Measurements from ENCODE around the gene PRKAG3.
"Not testable (repeated sequence)": the region's sequence is repeated elsewhere in the genome, so short reads cannot be mapped to it uniquely, and the experiment has no call there.

PRKAG3 gene

GRCh38 chr2:218861645-218862318 is 30.2 kb upstream of the PRKAG3 start:
- no peak for DNase-seq

GRCh38 chr2:218860950-218861381 is 29.4 kb upstream of the PRKAG3 start:
- DNase-seq, result peak; percentile 96

DNA sequence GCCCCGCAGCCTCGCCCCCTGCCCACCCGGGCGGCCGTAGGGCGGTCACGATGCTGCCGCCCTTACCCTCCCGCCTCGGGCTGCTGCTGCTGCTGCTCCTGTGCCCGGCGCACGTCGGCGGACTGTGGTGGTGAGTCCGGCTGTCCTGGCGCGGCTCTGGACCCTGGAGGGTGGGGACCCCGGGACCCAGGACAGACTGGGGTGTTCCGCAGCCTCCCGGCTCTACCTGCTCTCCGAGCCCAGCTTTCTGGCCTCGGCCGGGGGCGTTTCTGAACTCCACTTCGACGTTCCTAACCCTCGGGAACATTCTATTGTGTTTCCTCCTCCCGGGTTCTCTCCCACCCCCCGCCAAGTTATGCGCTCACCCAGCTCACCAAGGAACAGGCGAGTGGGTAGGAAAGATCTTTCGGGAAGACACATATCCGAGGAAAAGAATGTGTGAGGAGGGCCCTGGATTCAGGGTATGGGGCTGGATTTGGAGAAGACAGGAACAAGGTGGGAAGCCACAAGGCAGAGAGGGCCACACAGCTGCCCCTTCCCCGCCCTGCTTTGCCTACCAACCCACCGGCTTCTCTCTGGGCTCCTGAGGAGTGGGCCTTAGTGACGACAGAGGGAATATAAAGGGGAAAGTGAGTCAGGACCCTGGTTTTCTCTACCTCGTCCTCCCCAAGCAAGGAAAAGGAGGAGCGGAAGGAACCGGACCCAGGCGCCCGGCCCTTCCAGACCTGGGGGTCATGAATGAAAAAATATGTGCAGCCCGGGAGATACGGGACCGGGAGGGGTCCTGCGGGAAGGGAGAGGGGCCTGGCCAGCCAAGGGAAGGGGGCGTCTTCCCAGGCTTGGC is 28.6 kb upstream of the PRKAG3 start:
- no peak for DNase-seq

GRCh38 chr2:218859556-218859987 is 28.0 kb upstream of the PRKAG3 start, which contains the start of gene WNT6:
Gene WNT6 (plus strand): TSS chr2:218859805. CDS start chr2:218860038, 233 bp downstream.
- peak; percentile 5 for DNase-seq

DNA sequence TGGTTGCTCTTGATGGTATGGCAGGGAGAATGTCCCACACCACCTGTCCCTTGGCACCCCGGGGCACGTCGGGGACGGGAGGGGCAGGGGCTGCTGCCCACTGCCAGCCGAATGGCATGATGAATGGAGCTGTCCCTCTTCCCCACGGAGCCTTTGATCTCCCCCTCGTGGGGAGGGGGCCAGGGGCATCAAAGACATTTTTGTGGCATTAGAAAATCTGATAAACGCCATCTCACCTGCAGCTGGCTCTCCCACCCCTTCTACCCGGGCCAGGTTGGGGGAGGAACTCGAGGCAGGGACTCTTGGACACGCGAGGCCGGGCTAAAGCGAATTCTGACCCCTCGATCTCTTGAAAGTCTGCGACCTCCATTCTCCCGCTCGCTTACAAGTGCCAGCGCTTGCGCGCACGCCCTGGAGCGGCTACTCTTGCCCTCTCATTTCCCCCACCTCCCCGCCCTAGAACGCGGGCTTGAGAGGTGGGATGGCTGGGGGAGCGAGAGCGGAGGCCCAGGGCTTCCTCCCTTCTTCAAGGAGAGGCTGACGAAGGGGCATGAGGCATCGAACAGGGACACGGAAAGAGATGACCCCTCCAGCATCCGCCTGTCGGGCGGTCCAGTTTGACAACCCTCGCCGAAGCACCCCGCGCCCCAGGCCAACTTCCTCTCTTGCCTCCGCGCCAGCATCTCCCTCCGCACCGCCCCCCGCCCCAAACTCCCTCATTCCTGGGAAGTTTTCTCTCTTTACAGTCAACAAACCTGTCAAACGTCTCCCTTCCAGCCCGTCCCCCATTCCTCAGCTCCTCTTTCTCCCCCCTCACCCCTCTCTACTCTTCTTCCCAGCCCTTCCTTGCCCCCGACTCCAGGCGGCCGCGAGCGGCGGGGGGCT is 27.3 kb upstream of the PRKAG3 start:
- no peak for DNase-seq

GRCh38 chr2:218858138-218858445 is 26.5 kb upstream of the PRKAG3 start:
- no peak for DNase-seq

DNA sequence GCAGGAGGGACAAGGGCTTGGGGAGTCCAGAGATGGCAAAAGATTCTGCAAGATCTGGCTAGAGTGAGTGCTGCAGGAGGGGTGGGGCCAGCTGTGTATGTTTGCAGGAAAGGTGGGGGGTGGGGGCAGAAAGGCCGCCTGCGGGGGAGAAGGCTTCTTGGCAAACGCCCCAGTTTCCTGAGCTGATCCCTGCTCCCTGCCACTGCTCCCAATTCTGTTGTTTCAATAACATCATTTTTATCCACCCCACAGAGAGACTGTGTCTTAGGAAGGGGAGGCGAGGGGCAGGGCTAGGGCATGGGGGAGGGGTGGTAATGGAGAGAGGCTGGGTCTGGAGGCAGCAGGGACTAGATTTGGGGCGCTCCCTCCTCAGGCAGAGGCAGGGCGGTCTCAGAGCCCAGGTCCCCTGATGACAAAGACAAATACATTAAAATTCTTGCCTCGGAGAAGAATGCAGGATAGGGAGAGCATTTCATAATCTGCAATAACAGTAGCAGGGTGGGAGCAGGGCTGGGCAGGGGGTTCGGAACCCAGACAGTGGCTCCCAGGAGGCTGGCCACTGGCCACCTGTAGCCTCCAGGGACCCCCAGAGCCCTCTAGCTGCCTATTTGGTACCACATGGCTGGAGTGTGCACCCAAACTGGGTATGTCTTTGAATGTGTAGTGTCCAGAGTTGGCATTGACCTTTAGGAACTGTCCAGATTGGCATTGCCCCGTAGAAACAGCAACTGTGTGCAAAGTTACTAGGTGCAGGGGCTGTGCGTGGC is 26.0 kb upstream of the PRKAG3 start:
- peak; percentile 18 for DNase-seq

- DNase-seq, result no peak
These were observed 25.3 kb upstream of the PRKAG3 start for GRCh38 chr2:218856896-218857243.

- DNase-seq, result no peak
These were observed 24.7 kb upstream of the PRKAG3 start for GRCh38 chr2:218856167-218856895.

DNA sequence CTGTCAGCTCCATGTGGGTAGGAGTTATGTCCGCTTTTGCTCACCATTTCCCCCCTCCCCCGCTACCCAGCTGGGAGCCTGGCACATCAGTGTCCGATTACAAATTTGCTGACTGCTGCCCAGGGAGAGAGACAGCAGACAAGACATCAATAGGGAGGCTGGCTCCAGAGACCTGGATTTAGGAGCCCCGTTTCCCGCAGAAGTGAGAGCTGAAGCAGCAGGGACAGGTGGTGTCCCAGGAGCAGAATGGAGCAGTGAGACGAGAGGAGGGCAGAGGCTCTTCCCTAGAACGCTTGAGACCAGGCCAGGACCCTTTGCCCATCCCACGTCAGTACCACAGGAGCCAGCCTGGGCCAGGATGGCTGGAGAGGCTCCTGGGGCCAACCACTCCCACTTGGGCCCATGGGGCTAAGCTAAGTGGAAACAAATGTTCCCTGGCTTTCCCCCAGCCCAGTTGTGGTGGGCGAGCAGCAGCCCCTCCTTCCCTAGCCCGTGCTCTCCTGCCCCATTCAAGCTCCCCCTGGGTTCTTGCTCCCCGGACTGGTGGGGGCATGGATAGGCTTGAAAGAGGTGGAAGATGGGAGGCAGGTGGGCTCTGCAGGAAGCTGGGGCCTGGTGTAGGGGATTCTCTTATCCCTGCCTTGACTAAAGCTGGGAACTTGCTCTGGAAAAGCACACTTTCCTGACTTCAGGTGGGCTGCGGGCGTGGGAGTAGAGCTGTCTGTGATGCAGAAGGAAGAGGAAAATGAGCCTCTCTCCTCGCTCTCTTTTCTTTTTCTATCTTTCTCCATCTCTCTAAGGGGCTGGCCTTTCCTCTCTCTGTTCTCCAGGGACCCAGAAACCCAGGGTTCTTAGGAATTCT is 23.9 kb upstream of the PRKAG3 start:
- peak; percentile 20 for DNase-seq

- DNase-seq, result no peak
These were observed 23.3 kb upstream of the PRKAG3 start for GRCh38 chr2:218854860-218855259.

DNA sequence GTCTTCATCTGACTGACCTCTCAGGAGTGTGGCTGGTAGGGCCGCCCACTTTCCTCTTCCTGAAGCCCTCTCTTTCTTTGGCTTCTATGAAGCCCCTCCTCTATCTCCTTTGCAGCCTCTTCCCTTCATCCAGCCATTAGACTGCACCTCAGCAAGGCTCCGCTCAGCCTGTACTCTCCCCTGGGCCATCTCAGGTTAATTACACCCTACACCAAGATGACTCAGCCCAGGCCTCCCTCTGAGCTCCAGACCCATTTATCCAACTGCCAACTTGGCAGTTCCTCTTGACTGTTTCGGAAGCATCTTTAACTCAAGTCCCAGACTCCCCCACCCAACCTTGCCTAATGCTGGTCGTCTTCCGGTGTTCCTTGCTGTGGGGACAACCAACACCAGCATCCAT is 22.2 kb upstream of the PRKAG3 start:
- DNase-seq, result peak; percentile 10

DNA sequence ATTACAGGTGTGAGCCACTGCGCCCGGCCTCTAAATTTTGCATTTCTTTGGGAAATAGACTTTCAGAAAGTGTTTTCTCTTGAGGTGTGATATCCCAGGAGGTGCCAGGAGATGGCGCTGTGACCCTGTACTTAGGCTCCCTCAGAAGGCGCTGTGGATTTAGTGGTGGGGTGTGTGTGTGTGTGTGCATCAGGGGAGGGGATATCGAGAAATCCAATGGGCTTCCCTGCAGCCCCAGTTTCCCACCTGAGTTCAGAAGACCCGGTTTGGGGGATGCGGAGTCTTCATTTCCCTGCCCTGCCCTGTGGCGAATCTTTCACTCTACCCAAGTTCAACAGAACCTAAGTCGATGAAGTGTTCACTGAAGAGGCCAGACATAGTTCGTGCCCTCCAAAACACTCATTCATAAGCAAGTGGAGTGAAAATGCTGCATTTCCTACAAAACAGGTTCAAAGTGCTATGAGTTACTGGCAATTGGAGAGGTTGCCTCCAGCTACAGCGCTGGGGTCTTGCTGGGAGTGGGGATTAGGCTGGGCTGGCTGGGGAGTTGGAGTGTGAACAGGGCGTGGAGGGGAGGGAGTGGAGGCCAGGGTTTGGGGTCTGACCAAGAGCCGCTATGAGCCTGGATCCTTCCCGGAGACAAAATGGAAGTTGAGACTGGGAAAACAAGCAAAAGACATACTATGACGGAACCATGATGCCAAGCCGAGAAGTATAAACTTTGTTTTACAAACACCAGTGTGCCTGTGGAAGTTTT is 21.5 kb upstream of the PRKAG3 start:
- DNase-seq, result peak; percentile 48

GRCh38 chr2:218851286-218851685 is 19.7 kb upstream of the PRKAG3 start:
- DNase-seq, result no peak

GRCh38 chr2:218850796-218851195 is 19.2 kb upstream of the PRKAG3 start:
- no peak for DNase-seq

DNA sequence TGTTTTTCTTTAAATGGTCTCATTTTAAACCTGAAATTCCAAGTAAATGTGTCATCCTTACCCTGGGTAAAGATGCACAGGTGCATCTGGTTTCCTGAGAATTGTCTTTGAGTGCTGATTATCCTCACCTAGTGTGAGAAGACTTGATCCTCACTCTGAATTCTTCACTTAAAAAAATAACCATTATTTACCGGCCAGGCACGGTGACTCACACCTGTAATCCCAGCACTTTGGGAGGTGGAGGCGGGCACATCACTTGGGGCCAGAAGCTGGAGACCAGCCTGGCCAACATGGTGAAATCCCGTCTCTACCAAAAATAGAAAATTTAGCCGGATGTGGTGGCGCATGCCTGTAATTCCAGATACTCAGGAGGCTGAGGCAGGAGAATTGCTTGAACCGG is 18.1 kb upstream of the PRKAG3 start:
- DNase-seq, result no peak

DNA sequence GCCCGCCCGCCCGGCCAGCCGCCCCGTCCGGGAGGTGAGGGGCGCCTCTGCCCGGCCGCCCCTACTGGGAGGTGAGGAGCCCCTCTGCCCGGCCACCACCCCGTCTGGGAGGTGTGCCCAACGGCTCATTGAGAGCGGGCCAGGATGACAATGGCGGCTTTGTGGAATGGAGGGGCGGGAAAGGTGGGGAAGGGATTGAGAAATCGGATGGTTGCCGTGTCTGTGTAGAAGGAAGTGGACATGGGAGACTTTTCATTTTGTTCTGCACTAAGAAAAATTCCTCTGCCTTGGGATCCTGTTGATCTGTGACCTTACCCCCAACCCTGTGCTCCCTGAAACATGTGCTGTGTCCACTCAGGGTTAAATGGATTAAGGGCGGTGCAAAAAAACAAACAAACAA is 15.4 kb upstream of the PRKAG3 start:
- not testable (repeated sequence) for DNase-seq

DNA sequence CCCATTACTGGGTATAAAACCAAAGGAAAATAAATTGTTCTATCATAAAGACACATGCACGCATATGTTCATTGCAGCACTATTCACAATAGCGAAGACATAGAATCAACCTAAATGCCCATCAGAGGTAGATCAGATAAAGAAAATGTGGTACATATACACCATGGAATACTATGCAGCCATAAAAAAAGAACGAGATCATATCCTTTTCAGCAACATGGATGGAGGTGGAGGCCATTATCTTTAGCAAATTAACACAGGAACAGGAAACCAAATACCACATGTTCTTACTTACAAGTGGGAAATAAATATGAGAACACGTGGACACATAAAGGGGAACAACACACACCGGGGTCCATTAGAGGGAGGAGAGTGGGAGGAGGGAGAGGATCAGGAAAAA is 12.7 kb upstream of the PRKAG3 start:
- not testable (repeated sequence) for DNase-seq

DNA sequence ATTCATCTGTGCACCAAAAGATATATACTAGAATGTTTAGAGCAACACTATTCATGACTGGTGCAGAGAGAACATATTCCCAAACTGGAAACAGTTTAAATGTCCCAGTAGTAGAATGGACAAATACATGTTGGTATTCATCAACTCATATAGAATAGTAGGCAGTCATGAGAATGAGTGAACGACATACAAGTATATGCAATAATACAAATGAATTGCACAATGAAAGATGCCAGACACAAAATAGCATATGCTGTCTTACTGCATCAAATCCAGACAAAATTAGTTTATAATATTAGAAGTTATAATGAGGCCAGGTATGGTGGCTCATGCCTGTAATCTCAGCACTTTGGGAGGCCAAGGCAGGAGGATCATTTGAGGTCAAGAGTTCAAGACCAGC is 8.3 kb upstream of the PRKAG3 start:
- no peak for DNase-seq

- DNase-seq, result no peak
These were observed 7.8 kb upstream of the PRKAG3 start for GRCh38 chr2:218839430-218839829.
